Measurements from ENCODE around the gene SGSM1. TPM values are rescaled to one million over a fixed set of nuclear protein-coding genes. Genes with fewer than 3 reads are reported as not detected.

Gene SGSM1
- total RNA-seq, 1 donor: not detected

DNA sequence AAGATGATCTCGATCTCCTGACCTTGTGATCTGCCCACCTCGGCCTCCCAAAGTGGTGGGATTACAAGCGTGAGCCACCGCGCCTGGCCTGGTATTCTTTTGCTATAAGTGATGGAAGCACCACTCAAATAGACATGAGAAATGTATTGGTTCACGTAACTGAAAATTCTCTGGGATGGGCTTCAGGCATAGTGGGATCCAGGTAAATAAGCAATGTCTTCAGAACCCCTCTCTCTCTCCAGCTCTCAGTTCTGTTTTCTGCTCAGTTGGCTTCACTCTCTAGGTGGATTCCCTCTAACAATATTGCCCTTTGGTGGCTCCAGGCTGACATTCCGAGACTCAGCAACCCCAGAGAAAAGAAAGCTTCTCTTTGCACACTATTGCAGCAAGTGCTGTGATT is 141.4 kb downstream of the SGSM1 start:
- no peak for DNase-seq (ENCODE audit: insufficient read length, low spot score, missing footprints)
- no peaks in the 10 kb centered on the region for H4K20me1 ChIP-seq (ENCODE audit: insufficient read depth, low read length)
- H3K27ac ChIP-seq (ENCODE audit: low read depth, low read length): no peak overlapping the region
- H3K27me3 ChIP-seq (ENCODE audit: insufficient read depth, low read length): peaks cover 4% of the 10 kb centered on the region
- H3K79me2 ChIP-seq (ENCODE audit: insufficient read depth, low read length): no peaks in the 10 kb centered on the region
- peaks cover 12% of the 10 kb centered on the region for H3K4me1 ChIP-seq (ENCODE audit: insufficient read depth, low read length)
- TF ChIP-seq, protein P1, sequence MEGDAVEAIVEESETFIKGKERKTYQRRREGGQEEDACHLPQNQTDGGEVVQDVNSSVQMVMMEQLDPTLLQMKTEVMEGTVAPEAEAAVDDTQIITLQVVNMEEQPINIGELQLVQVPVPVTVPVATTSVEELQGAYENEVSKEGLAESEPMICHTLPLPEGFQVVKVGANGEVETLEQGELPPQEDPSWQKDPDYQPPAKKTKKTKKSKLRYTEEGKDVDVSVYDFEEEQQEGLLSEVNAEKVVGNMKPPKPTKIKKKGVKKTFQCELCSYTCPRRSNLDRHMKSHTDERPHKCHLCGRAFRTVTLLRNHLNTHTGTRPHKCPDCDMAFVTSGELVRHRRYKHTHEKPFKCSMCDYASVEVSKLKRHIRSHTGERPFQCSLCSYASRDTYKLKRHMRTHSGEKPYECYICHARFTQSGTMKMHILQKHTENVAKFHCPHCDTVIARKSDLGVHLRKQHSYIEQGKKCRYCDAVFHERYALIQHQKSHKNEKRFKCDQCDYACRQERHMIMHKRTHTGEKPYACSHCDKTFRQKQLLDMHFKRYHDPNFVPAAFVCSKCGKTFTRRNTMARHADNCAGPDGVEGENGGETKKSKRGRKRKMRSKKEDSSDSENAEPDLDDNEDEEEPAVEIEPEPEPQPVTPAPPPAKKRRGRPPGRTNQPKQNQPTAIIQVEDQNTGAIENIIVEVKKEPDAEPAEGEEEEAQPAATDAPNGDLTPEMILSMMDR (IDR thresholded peaks at IDR 0.05; ENCODE audit: extremely low read depth, low read depth, low read length): no peak
- no peak overlapping the region for H3K4me3 ChIP-seq (ENCODE audit: insufficient read depth, low read length)
- H3K9me3 ChIP-seq (ENCODE audit: low read depth, low read length): no peaks in the 10 kb centered on the region
- H2AFZ ChIP-seq (ENCODE audit: low read length): no peak overlapping the region
- H3K36me3 ChIP-seq (ENCODE audit: insufficient read depth, low read length): no peaks in the 10 kb centered on the region
- H3K4me2 ChIP-seq (ENCODE audit: insufficient read depth, low read length): no peak overlapping the region

DNA sequence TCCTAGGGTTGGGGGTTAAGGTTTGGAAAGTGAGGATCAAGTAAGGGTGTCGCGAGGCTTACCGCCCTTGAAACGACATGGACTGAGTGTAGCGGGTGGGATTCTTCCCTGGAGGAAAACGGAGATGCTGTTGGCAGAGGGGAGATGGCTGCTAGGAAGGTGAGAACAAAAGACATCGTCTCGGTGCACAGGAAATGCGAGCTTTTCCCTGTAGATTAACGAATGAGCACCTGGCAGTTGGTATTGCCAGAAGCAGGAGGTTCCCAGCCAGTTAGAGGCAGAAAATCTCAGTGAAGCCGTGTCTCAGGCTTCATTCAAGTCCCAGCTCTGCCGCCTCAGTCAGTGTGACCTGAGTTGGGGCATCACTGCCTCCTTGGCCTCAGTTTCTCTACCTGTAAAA is 141.9 kb downstream of the SGSM1 start:
- DNase-seq (ENCODE audit: insufficient read length, low spot score, missing footprints): no peak
- Histone ChIP-seq H4K20me1 (ENCODE audit: insufficient read depth, low read length) (no peaks in the 10 kb centered on the region), H3K27me3 (ENCODE audit: insufficient read depth, low read length) (peaks cover 4% of the 10 kb centered on the region), H3K79me2 (ENCODE audit: insufficient read depth, low read length) (peaks cover under 1% of the 10 kb centered on the region), H3K4me1 (ENCODE audit: insufficient read depth, low read length) (peaks cover 13% of the 10 kb centered on the region), H3K4me3 (ENCODE audit: insufficient read depth, low read length) (no peak overlapping the region), H3K36me3 (ENCODE audit: insufficient read depth, low read length) (no peaks in the 10 kb centered on the region), H2AFZ (ENCODE audit: low read length) (no peak overlapping the region), H3K4me2 (ENCODE audit: insufficient read depth, low read length) (no peak overlapping the region), H3K27ac (ENCODE audit: low read depth, low read length) (no peak overlapping the region), H3K9me3 (ENCODE audit: low read depth, low read length) (no peaks in the 10 kb centered on the region)
- TF ChIP-seq, protein P1 (IDR thresholded peaks at IDR 0.05; ENCODE audit: extremely low read depth, low read depth, low read length): no peak

DNA sequence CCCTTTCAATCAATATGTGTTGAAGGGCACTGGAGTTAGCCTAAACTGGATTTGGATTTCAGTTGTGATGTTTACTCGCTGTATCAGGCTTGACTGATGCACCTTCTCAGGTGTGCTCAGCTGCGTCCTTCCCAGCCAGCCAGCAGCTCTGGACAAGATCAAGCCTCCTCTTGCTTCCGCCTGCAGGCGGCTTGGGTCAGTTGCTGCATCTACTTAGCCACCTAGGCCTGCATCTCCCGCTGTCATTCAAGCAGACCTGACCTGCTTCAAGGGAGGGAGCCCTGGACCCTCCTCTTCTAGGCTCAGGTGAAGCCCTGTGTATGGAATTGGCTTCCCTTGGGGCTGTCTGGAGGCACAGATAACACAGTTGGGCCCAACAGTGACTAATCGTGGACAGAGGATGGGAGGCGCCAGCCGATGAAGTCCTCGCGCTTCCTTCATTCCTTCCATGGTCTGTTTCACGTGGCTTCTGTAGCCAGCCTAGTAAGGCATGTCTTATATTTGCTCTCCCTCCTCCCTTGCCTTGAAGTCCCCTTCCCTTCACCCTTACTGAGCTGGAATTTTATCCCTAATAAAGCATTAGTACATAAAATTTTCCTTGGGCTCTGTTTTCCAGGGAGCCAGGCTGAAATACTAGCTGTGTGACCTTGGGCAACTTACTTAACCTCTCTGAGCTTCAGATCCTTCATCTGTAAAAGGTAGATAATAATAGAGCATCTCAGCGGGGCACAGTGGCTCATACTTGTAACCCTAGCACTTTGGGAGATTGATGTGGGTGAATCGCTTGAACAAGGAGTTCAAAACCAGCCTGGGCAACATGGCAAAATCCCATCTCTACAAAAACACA is 142.6 kb downstream of the SGSM1 start:
- TF ChIP-seq, protein P1 (IDR thresholded peaks at IDR 0.05; ENCODE audit: extremely low read depth, low read depth, low read length): no peak
- H3K27me3 ChIP-seq (ENCODE audit: insufficient read depth, low read length): peaks cover 4% of the 10 kb centered on the region
- H3K9me3 ChIP-seq (ENCODE audit: low read depth, low read length): no peaks in the 10 kb centered on the region
- no peak overlapping the region for H2AFZ ChIP-seq (ENCODE audit: low read length)
- no peak overlapping the region for H3K4me3 ChIP-seq (ENCODE audit: insufficient read depth, low read length)
- DNase-seq (ENCODE audit: insufficient read length, low spot score, missing footprints): no peak
- H3K79me2 ChIP-seq (ENCODE audit: insufficient read depth, low read length): peaks cover 7% of the 10 kb centered on the region
- no peak overlapping the region for H3K4me2 ChIP-seq (ENCODE audit: insufficient read depth, low read length)
- H3K4me1 ChIP-seq (ENCODE audit: insufficient read depth, low read length): peaks cover 17% of the 10 kb centered on the region
- H4K20me1 ChIP-seq (ENCODE audit: insufficient read depth, low read length): no peaks in the 10 kb centered on the region
- no peaks in the 10 kb centered on the region for H3K36me3 ChIP-seq (ENCODE audit: insufficient read depth, low read length)
- H3K27ac ChIP-seq (ENCODE audit: low read depth, low read length): no peak overlapping the region

- peak overlapping the region; percentile 67 for H3K4me2 ChIP-seq (ENCODE audit: insufficient read depth, low read length)
- no peaks in the 10 kb centered on the region for H3K9me3 ChIP-seq (ENCODE audit: low read depth, low read length)
- H3K4me1 ChIP-seq (ENCODE audit: insufficient read depth, low read length): peaks cover 22% of the 10 kb centered on the region
- peak overlapping the region; percentile 58 for H3K4me3 ChIP-seq (ENCODE audit: insufficient read depth, low read length)
- H3K27me3 ChIP-seq (ENCODE audit: insufficient read depth, low read length): peaks cover 4% of the 10 kb centered on the region
- H4K20me1 ChIP-seq (ENCODE audit: insufficient read depth, low read length): peaks cover 7% of the 10 kb centered on the region
- no peak overlapping the region for H3K27ac ChIP-seq (ENCODE audit: low read depth, low read length)
- peaks cover 24% of the 10 kb centered on the region for H3K79me2 ChIP-seq (ENCODE audit: insufficient read depth, low read length)
- TF ChIP-seq, protein P1 (IDR thresholded peaks at IDR 0.05; ENCODE audit: extremely low read depth, low read depth, low read length): no peak
- peak overlapping the region; percentile 78 for H2AFZ ChIP-seq (ENCODE audit: low read length)
- DNase-seq (ENCODE audit: insufficient read length, low spot score, missing footprints): peak; percentile 89
- no peaks in the 10 kb centered on the region for H3K36me3 ChIP-seq (ENCODE audit: insufficient read depth, low read length)
Observed at GRCh38 chr22:24950272-24950902, 144.4 kb downstream of the SGSM1 start.
